GM04504 (cell line): ENCODE measurements around the gene R3HDM2.
"Not testable (repeated sequence)": the region's sequence is repeated elsewhere in the genome, so short reads cannot be mapped to it uniquely, and the experiment has no call there.

Experiments
- DNase-seq: peaks from one replicate; pipeline ENCODE4 v3.0.0-alpha.2; 2012; ENCODE audit warnings: low read depth

R3HDM2 gene

GRCh38 chr12:57426948-57427347, 3.9 kb downstream of the R3HDM2 start:
- DNase-seq: not testable (repeated sequence)

- DNase-seq: no peak
These were observed 10.4 kb downstream of the R3HDM2 start for GRCh38 chr12:57420482-57420881.

- DNase-seq: no peak
These were observed 11.3 kb downstream of the R3HDM2 start for GRCh38 chr12:57419495-57419894.

GRCh38 chr12:57418255-57418654, 12.6 kb downstream of the R3HDM2 start:
- no peak for DNase-seq

- DNase-seq: no peak
These were observed 14.5 kb downstream of the R3HDM2 start for GRCh38 chr12:57416039-57416996.

GRCh38 chr12:57415088-57415487, 15.8 kb downstream of the R3HDM2 start:
- DNase-seq: no peak

GRCh38 chr12:57414160-57414559, 16.7 kb downstream of the R3HDM2 start:
- DNase-seq: not testable (repeated sequence)

- no peak for DNase-seq
These were observed 20.3 kb downstream of the R3HDM2 start for GRCh38 chr12:57410534-57410933.

- no peak for DNase-seq
These were observed 25.7 kb downstream of the R3HDM2 start for GRCh38 chr12:57404966-57405640.

GRCh38 chr12:57402156-57402555, 28.7 kb downstream of the R3HDM2 start:
- DNase-seq: not testable (repeated sequence)

- no peak for DNase-seq
These were observed 29.7 kb downstream of the R3HDM2 start for GRCh38 chr12:57401165-57401564.

GRCh38 chr12:57399718-57400463, 31.0 kb downstream of the R3HDM2 start:
- not testable (repeated sequence) for DNase-seq

- no peak for DNase-seq
These were observed 33.4 kb downstream of the R3HDM2 start for GRCh38 chr12:57397441-57397840.

GRCh38 chr12:57395121-57395520, 35.7 kb downstream of the R3HDM2 start:
- DNase-seq: no peak

- DNase-seq: no peak
These were observed 40.7 kb downstream of the R3HDM2 start for GRCh38 chr12:57390174-57390573.

- peak; percentile 53 for DNase-seq
These were observed 41.8 kb downstream of the R3HDM2 start for GRCh38 chr12:57389033-57389432.

- no peak for DNase-seq
These were observed 42.4 kb downstream of the R3HDM2 start for GRCh38 chr12:57388425-57388824.

GRCh38 chr12:57386187-57386720, 44.6 kb downstream of the R3HDM2 start:
- no peak for DNase-seq

GRCh38 chr12:57385586-57385985, 45.3 kb downstream of the R3HDM2 start:
- no peak for DNase-seq

- no peak for DNase-seq
These were observed 46.4 kb downstream of the R3HDM2 start for GRCh38 chr12:57384478-57384877.

- no peak for DNase-seq
These were observed 49.1 kb downstream of the R3HDM2 start for GRCh38 chr12:57381693-57382220.

- DNase-seq: no peak
These were observed 50.5 kb downstream of the R3HDM2 start for GRCh38 chr12:57380300-57380699.
